ENCODE results near the gene ZZZ3.
"Not testable (repeated sequence)": the region's sequence is repeated elsewhere in the genome, so short reads cannot be mapped to it uniquely, and the experiment has no call there.

ZZZ3 gene

GRCh38 chr1:77688939-77689338 is 6.5 kb upstream of the ZZZ3 start:
- H3K4me1 ChIP-seq (ENCODE audit: control insufficient read depth, insufficient read depth, low read length), result no peaks in the 10 kb centered on the region
- H3K27ac ChIP-seq (ENCODE audit: insufficient read depth, low read depth, low read length, poor library complexity, severe bottlenecking), result no peak overlapping the region
- no peaks in the 10 kb centered on the region for H3K9me3 ChIP-seq (ENCODE audit: control insufficient read depth, low read length)
- no peak overlapping the region for H3K4me3 ChIP-seq (ENCODE audit: insufficient read depth, low read depth, low read length)
- H3K27me3 ChIP-seq (ENCODE audit: control insufficient read depth, insufficient read depth, low read length, poor library complexity, severe bottlenecking), result no peaks in the 10 kb centered on the region
- 97% methylated on average over 3 of the region's 3 CpGs for WGBS, 2 experiments
- no peaks in the 10 kb centered on the region for H3K36me3 ChIP-seq (ENCODE audit: control insufficient read depth, insufficient read depth, low read length)

- Histone ChIP-seq H3K4me1 (ENCODE audit: control insufficient read depth, insufficient read depth, low read length) (no peaks in the 10 kb centered on the region), H3K9me3 (ENCODE audit: control insufficient read depth, low read length) (no peaks in the 10 kb centered on the region), H3K4me3 (ENCODE audit: insufficient read depth, low read depth, low read length) (peak overlapping the region; percentile 10), H3K36me3 (ENCODE audit: control insufficient read depth, insufficient read depth, low read length) (no peaks in the 10 kb centered on the region), H3K27ac (ENCODE audit: insufficient read depth, low read depth, low read length, poor library complexity, severe bottlenecking) (peak overlapping the region; percentile 16), H3K27me3 (ENCODE audit: control insufficient read depth, insufficient read depth, low read length, poor library complexity, severe bottlenecking) (no peaks in the 10 kb centered on the region)
- 43 to 45% methylated on average over 21 of the region's 21 CpGs for WGBS, 2 experiments
Measured at GRCh38 chr1:77687519-77687906, 5.1 kb upstream of the ZZZ3 start.

- Histone ChIP-seq H3K9me3 (ENCODE audit: control insufficient read depth, low read length) (no peaks in the 10 kb centered on the region), H3K36me3 (ENCODE audit: control insufficient read depth, insufficient read depth, low read length) (no peaks in the 10 kb centered on the region), H3K27ac (ENCODE audit: insufficient read depth, low read depth, low read length, poor library complexity, severe bottlenecking) (peak overlapping the region; percentile 16), H3K4me3 (ENCODE audit: insufficient read depth, low read depth, low read length) (peak overlapping the region; percentile 10), H3K27me3 (ENCODE audit: control insufficient read depth, insufficient read depth, low read length, poor library complexity, severe bottlenecking) (no peaks in the 10 kb centered on the region), H3K4me1 (ENCODE audit: control insufficient read depth, insufficient read depth, low read length) (no peaks in the 10 kb centered on the region)
- WGBS, 2 experiments, result 79 to 85% methylated on average over 28 to 31 of the region's 33 CpGs
Measured at GRCh38 chr1:77686796-77687518, 4.5 kb upstream of the ZZZ3 start.

DNA sequence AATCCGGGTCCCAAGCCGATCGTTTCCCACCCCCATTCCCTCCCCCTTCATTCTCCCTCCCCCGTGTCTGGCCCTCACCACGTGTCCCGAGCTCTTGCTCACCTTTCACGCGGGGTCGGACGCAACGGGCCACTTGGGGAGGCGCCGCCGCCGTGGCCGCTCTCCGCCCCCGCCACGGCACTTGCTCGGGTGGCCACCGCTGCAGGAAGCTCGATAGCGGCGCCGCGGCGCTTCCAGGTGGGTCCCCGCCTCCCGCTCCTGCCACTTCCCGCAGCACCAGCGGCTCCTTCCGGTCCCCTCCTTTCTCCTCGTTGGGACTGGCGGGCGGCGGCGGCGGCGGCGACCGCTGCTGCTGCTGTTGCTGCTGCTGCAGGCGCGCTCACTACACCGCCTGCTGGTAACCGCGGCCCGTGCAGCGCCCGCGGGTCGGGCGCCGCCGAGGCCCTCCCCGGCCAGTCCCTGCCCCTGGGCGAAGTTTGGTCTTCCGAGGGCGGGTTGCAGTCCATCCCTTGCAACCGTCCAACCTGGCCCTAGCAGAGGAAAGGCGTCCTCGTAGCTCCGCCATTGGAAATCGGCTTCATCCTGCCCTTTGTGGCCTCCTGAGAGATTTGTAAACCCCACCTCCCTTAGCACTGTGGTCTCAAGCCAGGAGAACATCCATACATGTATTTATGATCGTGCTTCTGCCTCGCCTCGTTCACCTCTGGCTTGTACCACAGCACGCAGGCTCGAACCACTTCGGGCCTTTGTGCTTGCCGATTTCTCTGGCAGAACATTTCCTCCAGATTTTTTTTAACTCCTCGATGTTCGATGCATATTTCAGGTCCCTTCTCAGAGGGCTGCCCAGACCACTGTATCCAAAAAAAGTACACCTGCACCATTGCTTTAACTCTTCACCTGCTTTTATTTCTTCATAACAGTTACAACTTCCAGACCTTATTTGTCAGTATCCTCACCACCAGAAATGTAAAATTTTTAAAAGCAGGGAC is 996 bp upstream of the ZZZ3 start:
- Histone ChIP-seq H3K4me1 (ENCODE audit: control insufficient read depth, insufficient read depth, low read length) (no peaks in the 10 kb centered on the region), H3K9me3 (ENCODE audit: control insufficient read depth, low read length) (no peaks in the 10 kb centered on the region), H3K27me3 (ENCODE audit: control insufficient read depth, insufficient read depth, low read length, poor library complexity, severe bottlenecking) (no peaks in the 10 kb centered on the region), H3K36me3 (ENCODE audit: control insufficient read depth, insufficient read depth, low read length) (no peaks in the 10 kb centered on the region), H3K27ac (ENCODE audit: insufficient read depth, low read depth, low read length, poor library complexity, severe bottlenecking) (peak overlapping the region; percentile 99), H3K4me3 (ENCODE audit: insufficient read depth, low read depth, low read length) (peak overlapping the region; percentile 96)
- 1% methylated on average over 72 of the region's 72 CpGs for WGBS, 2 experiments

GRCh38 chr1:77680173-77680572 is 2.3 kb downstream of the ZZZ3 start:
- Histone ChIP-seq H3K36me3 (ENCODE audit: control insufficient read depth, insufficient read depth, low read length) (no peaks in the 10 kb centered on the region), H3K27me3 (ENCODE audit: control insufficient read depth, insufficient read depth, low read length, poor library complexity, severe bottlenecking) (no peaks in the 10 kb centered on the region), H3K4me1 (ENCODE audit: control insufficient read depth, insufficient read depth, low read length) (no peaks in the 10 kb centered on the region), H3K9me3 (ENCODE audit: control insufficient read depth, low read length) (no peaks in the 10 kb centered on the region), H3K27ac (ENCODE audit: insufficient read depth, low read depth, low read length, poor library complexity, severe bottlenecking) (no peak overlapping the region), H3K4me3 (ENCODE audit: insufficient read depth, low read depth, low read length) (no peak overlapping the region)
- WGBS, 2 experiments, result 90 to 91% methylated on average over 2 of the region's 2 CpGs

- no peak overlapping the region for H3K4me3 ChIP-seq (ENCODE audit: insufficient read depth, low read depth, low read length)
Measured at GRCh38 chr1:77678660-77679610, 3.5 kb downstream of the ZZZ3 start.

DNA sequence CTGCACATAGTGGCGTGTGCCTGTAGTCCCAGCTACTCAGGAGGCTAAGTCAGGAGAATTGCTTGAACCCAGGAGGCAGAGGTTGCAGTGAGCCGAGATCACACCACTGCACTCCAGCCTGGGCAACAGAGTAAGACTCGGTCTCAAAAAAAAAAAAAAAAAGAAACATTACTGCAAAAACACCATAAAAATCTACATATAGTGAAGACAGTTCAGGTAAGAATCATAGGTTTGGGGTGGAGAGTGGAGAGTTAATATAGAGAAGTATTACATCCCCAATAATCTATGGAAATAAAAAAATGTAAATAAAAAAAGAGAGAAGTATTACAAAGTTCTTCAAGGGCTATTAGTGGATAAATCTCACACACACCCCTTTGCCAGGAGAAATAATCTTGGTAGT is 7.7 kb downstream of the ZZZ3 start:
- not testable (repeated sequence) for H3K27ac ChIP-seq (ENCODE audit: insufficient read depth, low read depth, low read length, poor library complexity, severe bottlenecking); H3K27me3 ChIP-seq (ENCODE audit: control insufficient read depth, insufficient read depth, low read length, poor library complexity, severe bottlenecking); H3K4me1 ChIP-seq (ENCODE audit: control insufficient read depth, insufficient read depth, low read length); H3K36me3 ChIP-seq (ENCODE audit: control insufficient read depth, insufficient read depth, low read length); H3K4me3 ChIP-seq (ENCODE audit: insufficient read depth, low read depth, low read length); H3K9me3 ChIP-seq (ENCODE audit: control insufficient read depth, low read length)
- 86 to 93% methylated on average over 2 of the region's 3 CpGs for WGBS, 2 experiments

More at GRCh38 chr1:77678660-77679610, 3.5 kb downstream of the ZZZ3 start:
- 93 to 95% methylated on average over 5 of the region's 5 CpGs for WGBS, 2 experiments
- no peak overlapping the region for H3K27ac ChIP-seq (ENCODE audit: insufficient read depth, low read depth, low read length, poor library complexity, severe bottlenecking)
- H3K4me1 ChIP-seq (ENCODE audit: control insufficient read depth, insufficient read depth, low read length), result no peaks in the 10 kb centered on the region
- no peaks in the 10 kb centered on the region for H3K9me3 ChIP-seq (ENCODE audit: control insufficient read depth, low read length)
- no peaks in the 10 kb centered on the region for H3K27me3 ChIP-seq (ENCODE audit: control insufficient read depth, insufficient read depth, low read length, poor library complexity, severe bottlenecking)
- no peaks in the 10 kb centered on the region for H3K36me3 ChIP-seq (ENCODE audit: control insufficient read depth, insufficient read depth, low read length)

- Histone ChIP-seq H3K9me3 (ENCODE audit: control insufficient read depth, low read length) (no peaks in the 10 kb centered on the region), H3K36me3 (ENCODE audit: control insufficient read depth, insufficient read depth, low read length) (no peaks in the 10 kb centered on the region), H3K4me1 (ENCODE audit: control insufficient read depth, insufficient read depth, low read length) (no peaks in the 10 kb centered on the region), H3K27me3 (ENCODE audit: control insufficient read depth, insufficient read depth, low read length, poor library complexity, severe bottlenecking) (no peaks in the 10 kb centered on the region), H3K27ac (ENCODE audit: insufficient read depth, low read depth, low read length, poor library complexity, severe bottlenecking) (no peak overlapping the region), H3K4me3 (ENCODE audit: insufficient read depth, low read depth, low read length) (no peak overlapping the region)
- 71 to 94% methylated on average over 1 of the region's 1 CpG for WGBS, 2 experiments
Measured at GRCh38 chr1:77673716-77674355, 8.6 kb downstream of the ZZZ3 start.

- WGBS, 2 experiments, result 89 to 95% methylated on average over 6 of the region's 6 CpGs
- H3K4me1 ChIP-seq (ENCODE audit: control insufficient read depth, insufficient read depth, low read length), result no peaks in the 10 kb centered on the region
- no peaks in the 10 kb centered on the region for H3K36me3 ChIP-seq (ENCODE audit: control insufficient read depth, insufficient read depth, low read length)
- no peak overlapping the region for H3K27ac ChIP-seq (ENCODE audit: insufficient read depth, low read depth, low read length, poor library complexity, severe bottlenecking)
- no peaks in the 10 kb centered on the region for H3K27me3 ChIP-seq (ENCODE audit: control insufficient read depth, insufficient read depth, low read length, poor library complexity, severe bottlenecking)
- no peaks in the 10 kb centered on the region for H3K9me3 ChIP-seq (ENCODE audit: control insufficient read depth, low read length)
- no peak overlapping the region for H3K4me3 ChIP-seq (ENCODE audit: insufficient read depth, low read depth, low read length)
Measured at GRCh38 chr1:77673030-77673429, 9.4 kb downstream of the ZZZ3 start.

Measured in ectodermal cell (in vitro differentiated cells).